Parathyroid adenoma (tissue), 2 donors: ENCODE measurements around the gene TBC1D14.

ENCODE experiments used
- H2AFZ ChIP-seq: fragments of 300-600 bp; sonication (generic); one replicate; pipeline ENCODE4 v1.7.0; 2017; ENCODE audit warnings: antibody characterized with exemption, mild to moderate bottlenecking
- H3K27ac ChIP-seq: fragments of 300-600 bp; sonication (generic); one replicate; pipeline ENCODE4 v1.7.0; 2017
- H3K27me3 ChIP-seq: fragments of 300-600 bp; sonication (generic); one replicate; pipeline ENCODE4 v1.7.0; 2017; ENCODE audit warnings: low read length; ENCODE audit not compliant: control insufficient read depth, insufficient read depth
- H3K36me3 ChIP-seq: fragments of 300-600 bp; sonication (generic); one replicate; pipeline ENCODE4 v1.7.0; 2017; ENCODE audit warnings: low read length; ENCODE audit not compliant: control insufficient read depth, insufficient read depth
- H3K4me1 ChIP-seq: fragments of 300-600 bp; sonication (generic); one replicate; pipeline ENCODE4 v1.7.0; 2017; ENCODE audit warnings: control low read depth
- H3K4me2 ChIP-seq: fragments of 300-600 bp; sonication (generic); one replicate; pipeline ENCODE4 v1.7.0; 2017; ENCODE audit warnings: low read length
- H3K4me3 ChIP-seq: fragments of 300-600 bp; sonication (generic); one replicate; pipeline ENCODE4 v1.7.0; 2017; ENCODE audit warnings: low read depth, low read length
- H3K79me2 ChIP-seq: fragments of 300-600 bp; sonication (generic); one replicate; pipeline ENCODE4 v1.7.0; 2017; ENCODE audit warnings: control low read depth
- H3K9ac ChIP-seq: fragments of 300-600 bp; sonication (generic); one replicate; pipeline ENCODE4 v1.7.0; 2017; ENCODE audit warnings: mild to moderate bottlenecking
- H3K9me3 ChIP-seq: fragments of 300-600 bp; sonication (generic); one replicate; pipeline ENCODE4 v1.7.0; 2017; ENCODE audit warnings: low read length; ENCODE audit not compliant: control insufficient read depth
- TF ChIP-seq, protein P1 (sequence below): fragments of 300-600 bp; sonication (generic); IDR thresholded peaks from one replicate; pipeline ENCODE4 v1.7.0; 2017; ENCODE audit warnings: antibody characterized with exemption, mild to moderate bottlenecking
- donor health status: primary hyperparathyroidism.

The TBC1D14 gene

DNA sequence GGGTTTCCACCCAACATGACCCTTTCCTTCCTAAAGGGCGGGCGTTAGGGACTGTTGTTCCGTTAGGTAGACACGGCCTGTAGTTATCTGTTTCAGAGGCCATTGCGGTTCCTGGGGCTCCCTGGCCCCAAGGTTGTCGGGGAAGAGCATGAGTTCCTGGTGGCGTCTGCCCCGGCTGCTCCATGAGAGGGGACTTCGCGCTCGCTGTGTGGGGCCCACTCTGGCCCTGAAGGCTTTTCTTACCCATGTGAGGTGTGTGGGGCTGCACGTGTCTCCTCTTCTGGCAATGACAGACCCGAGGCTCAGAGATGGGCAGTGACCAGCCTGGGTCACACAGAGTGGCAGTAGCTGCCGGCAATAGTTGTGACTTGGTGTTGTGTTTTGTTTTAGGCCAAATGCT is 142.7 kb downstream of the TBC1D14 start:
- Histone ChIP-seq H3K9ac (no peak overlapping the region), H3K27ac (no peak overlapping the region), H3K4me3 (no peak overlapping the region), H3K36me3 (no peaks in the 10 kb centered on the region), H2AFZ (no peak overlapping the region), H3K9me3 (no peaks in the 10 kb centered on the region), H3K4me1 (no peaks in the 10 kb centered on the region), H3K4me2 (no peak overlapping the region), H3K27me3 (no peaks in the 10 kb centered on the region), H3K79me2 (peaks cover 14% of the 10 kb centered on the region)
- TF ChIP-seq, protein P1, sequence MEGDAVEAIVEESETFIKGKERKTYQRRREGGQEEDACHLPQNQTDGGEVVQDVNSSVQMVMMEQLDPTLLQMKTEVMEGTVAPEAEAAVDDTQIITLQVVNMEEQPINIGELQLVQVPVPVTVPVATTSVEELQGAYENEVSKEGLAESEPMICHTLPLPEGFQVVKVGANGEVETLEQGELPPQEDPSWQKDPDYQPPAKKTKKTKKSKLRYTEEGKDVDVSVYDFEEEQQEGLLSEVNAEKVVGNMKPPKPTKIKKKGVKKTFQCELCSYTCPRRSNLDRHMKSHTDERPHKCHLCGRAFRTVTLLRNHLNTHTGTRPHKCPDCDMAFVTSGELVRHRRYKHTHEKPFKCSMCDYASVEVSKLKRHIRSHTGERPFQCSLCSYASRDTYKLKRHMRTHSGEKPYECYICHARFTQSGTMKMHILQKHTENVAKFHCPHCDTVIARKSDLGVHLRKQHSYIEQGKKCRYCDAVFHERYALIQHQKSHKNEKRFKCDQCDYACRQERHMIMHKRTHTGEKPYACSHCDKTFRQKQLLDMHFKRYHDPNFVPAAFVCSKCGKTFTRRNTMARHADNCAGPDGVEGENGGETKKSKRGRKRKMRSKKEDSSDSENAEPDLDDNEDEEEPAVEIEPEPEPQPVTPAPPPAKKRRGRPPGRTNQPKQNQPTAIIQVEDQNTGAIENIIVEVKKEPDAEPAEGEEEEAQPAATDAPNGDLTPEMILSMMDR = no peak

DNA sequence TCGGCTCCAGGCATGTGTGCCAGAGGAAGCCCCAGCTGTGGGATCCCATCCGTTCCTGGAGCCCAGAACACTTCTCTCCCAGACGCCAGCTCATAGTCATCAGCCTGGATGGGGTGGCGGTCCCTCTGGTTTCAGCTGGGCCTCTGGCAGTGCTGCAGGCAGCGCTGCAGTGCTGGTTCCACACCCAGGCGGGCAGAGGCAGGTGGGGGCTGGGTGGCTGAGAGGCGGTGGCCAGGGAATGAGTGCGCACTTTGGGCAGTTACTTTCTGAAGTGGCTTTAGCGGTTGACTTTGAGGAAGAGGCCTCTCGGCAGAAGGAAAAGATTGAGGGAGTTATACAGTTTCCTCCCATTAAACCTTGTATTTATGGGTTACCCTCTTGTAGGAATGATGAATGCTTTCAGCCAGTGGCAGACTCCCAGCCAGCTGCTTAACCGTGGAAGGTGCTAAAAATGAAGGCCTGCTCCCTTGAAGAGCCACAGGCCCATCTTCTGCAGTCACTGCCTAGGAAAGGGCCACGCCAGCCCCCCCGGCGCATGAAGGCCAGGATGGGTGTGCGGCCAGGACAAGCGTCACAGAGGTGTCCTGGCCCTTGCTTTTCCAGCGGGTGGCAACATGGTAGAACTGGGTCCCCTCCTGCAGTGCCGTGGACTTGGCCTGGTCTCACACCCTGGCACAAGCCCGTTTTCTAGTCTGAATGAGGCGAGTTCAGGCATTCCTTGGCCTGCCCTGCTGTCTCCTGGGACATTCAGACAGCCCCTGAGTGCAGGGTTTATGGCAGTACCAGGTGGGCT is 143.5 kb downstream of the TBC1D14 start:
- Histone ChIP-seq H3K36me3 (no peaks in the 10 kb centered on the region), H3K9me3 (no peaks in the 10 kb centered on the region), H3K4me1 (no peaks in the 10 kb centered on the region), H3K27me3 (no peaks in the 10 kb centered on the region), H3K9ac (no peak overlapping the region), H3K27ac (no peak overlapping the region), H3K4me3 (no peak overlapping the region), H3K4me2 (no peak overlapping the region), H3K79me2 (peaks cover 7% of the 10 kb centered on the region), H2AFZ (no peak overlapping the region)
- TF ChIP-seq, protein P1 = no peak

DNA sequence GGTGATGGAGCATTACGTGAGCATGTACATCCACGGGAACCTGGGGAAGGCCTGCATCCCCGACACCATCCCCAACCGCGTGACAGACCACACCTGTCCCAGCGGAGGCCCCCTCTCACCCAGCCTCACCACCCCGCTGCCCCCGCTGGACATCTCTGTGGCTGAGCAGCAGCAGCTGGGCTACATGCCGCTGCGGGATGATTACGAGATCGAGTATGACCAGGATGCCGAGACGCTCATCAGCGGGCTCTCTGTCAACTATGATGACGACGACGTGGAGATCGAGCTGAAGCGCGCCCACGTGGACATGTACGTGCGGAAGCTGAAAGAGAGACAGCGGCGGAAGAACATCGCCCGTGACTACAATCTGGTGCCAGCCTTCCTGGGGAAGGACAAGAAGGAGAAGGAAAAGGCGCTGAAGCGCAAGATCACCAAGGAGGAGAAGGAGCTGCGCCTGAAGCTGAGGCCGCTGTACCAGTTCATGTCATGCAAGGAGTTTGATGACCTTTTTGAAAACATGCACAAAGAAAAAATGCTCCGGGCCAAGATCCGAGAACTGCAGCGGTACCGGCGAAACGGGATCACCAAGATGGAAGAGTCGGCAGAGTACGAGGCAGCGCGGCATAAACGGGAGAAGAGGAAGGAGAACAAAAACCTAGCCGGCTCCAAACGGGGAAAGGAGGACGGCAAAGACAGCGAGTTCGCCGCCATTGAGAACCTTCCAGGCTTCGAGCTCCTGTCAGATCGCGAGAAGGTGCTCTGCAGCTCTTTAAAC is 144.7 kb downstream of the TBC1D14 start:
- no peak overlapping the region for H3K9ac ChIP-seq
- no peak overlapping the region for H3K4me2 ChIP-seq
- H3K4me3 ChIP-seq = no peak overlapping the region
- H2AFZ ChIP-seq = no peak overlapping the region
- no peaks in the 10 kb centered on the region for H3K9me3 ChIP-seq
- H3K27me3 ChIP-seq = no peaks in the 10 kb centered on the region
- H3K4me1 ChIP-seq = no peaks in the 10 kb centered on the region
- no peak overlapping the region for H3K27ac ChIP-seq
- peaks cover 7% of the 10 kb centered on the region for H3K79me2 ChIP-seq
- H3K36me3 ChIP-seq = no peaks in the 10 kb centered on the region
- TF ChIP-seq, protein P1 = no peak

DNA sequence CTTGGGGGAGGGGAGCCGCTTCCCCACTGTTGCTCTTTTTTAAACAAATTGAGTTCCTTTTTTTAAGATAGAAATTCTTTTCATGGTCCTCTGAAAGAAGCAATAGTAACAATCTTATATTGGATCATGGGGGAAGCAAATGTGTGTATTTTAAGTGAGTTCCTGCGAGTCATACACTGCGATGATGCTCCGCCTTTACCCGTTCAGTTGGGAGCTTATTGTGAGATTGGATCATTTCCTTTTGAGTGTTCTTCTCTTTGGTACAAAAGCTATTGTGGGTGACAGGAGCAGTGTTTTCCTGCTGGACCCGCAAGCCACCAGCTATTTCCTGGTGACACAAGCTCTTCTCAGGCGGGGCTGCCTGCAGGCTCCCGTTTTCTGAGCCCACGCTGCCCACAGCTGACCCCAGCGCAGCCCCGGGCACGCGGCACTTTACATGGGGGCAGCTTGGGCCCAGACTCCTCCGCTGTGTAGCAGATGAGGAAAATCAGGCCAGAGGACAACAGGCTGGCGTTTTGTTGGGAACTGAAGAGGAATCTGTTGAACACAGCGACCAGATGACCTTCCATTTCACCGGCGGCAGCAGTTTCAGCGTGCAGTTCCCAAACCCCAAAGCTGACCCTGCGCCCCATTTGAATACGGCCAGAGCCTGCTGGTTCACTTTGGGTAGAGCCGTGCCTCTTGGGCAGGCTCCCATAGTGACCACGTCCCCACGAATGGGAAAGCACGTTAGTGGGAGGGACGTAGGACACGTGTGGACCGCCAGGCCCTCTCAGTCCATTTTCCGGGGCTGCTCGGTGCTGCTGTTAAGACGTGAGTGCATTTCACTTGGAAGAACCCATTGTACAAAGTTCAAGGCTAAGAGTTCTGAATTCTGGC is 145.7 kb downstream of the TBC1D14 start:
- TF ChIP-seq, protein P1 = no peak
- no peaks in the 10 kb centered on the region for H3K27me3 ChIP-seq
- H3K4me3 ChIP-seq = no peak overlapping the region
- no peaks in the 10 kb centered on the region for H3K36me3 ChIP-seq
- no peak overlapping the region for H2AFZ ChIP-seq
- no peaks in the 10 kb centered on the region for H3K9me3 ChIP-seq
- no peak overlapping the region for H3K4me2 ChIP-seq
- no peaks in the 10 kb centered on the region for H3K4me1 ChIP-seq
- H3K27ac ChIP-seq = no peak overlapping the region
- no peaks in the 10 kb centered on the region for H3K79me2 ChIP-seq
- no peak overlapping the region for H3K9ac ChIP-seq
